GM21717 (cell line): ENCODE measurements around the gene CBX6.

ENCODE experiments used
- ATAC-seq: cut with Tn5 transposase; IDR thresholded peaks from one replicate; pipeline ENCODE4 v1.9.1; 2021; ENCODE audit warnings: mild to moderate bottlenecking, moderate library complexity; ENCODE audit not compliant: unreplicated experiment

Gene CBX6

GRCh38 chr22:38823076-38823475, 48.9 kb downstream of the CBX6 start:
- ATAC-seq = no peak

DNA sequence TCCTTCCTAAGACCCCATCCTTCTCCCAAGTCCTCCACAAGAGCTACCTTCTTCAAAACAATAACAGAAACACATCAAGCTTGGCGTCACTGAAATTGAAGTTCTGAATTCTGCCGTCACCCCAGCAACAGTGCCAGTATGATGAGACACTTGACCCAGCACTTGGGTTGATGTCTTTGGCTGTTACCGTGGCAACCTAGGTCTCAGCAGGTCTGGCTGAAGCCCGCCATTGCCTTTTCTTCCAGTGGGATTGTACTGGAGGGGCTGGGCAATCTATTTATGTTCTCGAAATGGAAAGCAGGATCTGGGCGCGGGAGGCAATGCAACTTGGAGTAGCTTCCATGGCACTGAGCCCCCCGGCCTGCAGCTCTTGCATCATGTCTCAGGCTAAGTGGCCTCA, 52.0 kb downstream of the CBX6 start:
- no peak for ATAC-seq

GRCh38 chr22:38819387-38819940, 52.6 kb downstream of the CBX6 start:
- ATAC-seq = no peak

DNA sequence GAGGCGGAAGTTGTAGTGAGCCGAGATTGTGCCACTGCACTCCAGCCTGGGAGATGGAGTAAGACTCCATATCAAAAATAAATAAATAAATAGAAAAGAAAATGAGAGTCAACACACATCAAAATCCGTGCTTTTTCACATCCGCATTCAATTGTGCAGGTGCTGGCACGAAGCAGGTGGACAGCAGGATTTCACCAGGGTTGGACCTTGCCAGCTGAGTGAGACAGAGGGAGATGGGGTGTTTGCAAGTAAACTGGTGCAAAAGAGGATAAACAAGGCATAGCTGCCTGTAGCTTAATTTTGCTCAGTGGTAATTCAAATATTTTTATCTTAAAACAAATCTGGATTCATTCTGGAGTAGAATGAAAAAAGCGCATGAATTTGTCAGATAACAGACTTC, 54.8 kb downstream of the CBX6 start:
- no peak for ATAC-seq

DNA sequence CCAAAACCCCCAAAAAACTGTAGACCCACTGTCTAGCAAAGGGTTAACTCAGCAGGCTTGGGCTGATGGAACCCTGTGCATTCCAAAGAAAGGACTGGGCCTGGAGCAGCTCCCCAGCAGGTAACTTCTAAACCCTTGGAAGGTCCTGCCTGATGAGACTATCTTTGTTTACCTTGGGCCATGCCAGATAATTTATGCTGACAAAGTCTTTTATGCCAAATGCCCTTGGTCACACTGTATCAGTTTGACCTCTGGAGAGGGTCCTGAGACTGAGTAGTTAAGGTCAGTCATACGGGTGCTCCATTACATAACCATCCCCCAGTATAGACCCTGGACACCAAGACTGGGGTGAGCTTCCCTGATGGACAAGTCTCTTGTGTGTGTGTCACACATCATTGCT, 56.2 kb downstream of the CBX6 start:
- ATAC-seq = no peak
